ENCODE data around the gene PPP1R18.

- TF ChIP-seq CTCF (conservative IDR thresholded peaks at IDR 0.05; ENCODE audit: low read depth, low read length), result no peak
- TF ChIP-seq CEBPB (IDR thresholded peaks at IDR 0.05; ENCODE audit: low read depth, low read length), result no peak
- TF ChIP-seq POLR2A (IDR thresholded peaks at IDR 0.05; ENCODE audit: low read depth, low read length), result no peak
- TF ChIP-seq SMC3 (IDR thresholded peaks at IDR 0.05; ENCODE audit: low read depth, low read length), result no peak
- no peak for TF ChIP-seq RFX5 (IDR thresholded peaks at IDR 0.05; ENCODE audit: low read depth, low read length)
- no peak for TF ChIP-seq MAFK (IDR thresholded peaks at IDR 0.05; ENCODE audit: low read depth, low read length)
- no peak for TF ChIP-seq MAZ (IDR thresholded peaks at IDR 0.05; ENCODE audit: borderline replicate concordance, low read depth, low read length)
- TF ChIP-seq RAD21 (IDR thresholded peaks at IDR 0.05; ENCODE audit: low read length), result no peak
- TF ChIP-seq CHD1 (IDR thresholded peaks at IDR 0.05; ENCODE audit: low read depth, low read length), result no peak
Observed at GRCh38 chr6:30689985-30690384, 3.5 kb upstream of the PPP1R18 start.

Measured in IMR-90 (cell line).